Measurements from ENCODE around the gene NR1D1.

GRCh38 chr17:40130352-40131042 is 30.1 kb upstream of the NR1D1 start:
- TF ChIP-seq POLR2A (IDR thresholded peaks at IDR 0.05) = no peak
- TF ChIP-seq, protein P1, sequence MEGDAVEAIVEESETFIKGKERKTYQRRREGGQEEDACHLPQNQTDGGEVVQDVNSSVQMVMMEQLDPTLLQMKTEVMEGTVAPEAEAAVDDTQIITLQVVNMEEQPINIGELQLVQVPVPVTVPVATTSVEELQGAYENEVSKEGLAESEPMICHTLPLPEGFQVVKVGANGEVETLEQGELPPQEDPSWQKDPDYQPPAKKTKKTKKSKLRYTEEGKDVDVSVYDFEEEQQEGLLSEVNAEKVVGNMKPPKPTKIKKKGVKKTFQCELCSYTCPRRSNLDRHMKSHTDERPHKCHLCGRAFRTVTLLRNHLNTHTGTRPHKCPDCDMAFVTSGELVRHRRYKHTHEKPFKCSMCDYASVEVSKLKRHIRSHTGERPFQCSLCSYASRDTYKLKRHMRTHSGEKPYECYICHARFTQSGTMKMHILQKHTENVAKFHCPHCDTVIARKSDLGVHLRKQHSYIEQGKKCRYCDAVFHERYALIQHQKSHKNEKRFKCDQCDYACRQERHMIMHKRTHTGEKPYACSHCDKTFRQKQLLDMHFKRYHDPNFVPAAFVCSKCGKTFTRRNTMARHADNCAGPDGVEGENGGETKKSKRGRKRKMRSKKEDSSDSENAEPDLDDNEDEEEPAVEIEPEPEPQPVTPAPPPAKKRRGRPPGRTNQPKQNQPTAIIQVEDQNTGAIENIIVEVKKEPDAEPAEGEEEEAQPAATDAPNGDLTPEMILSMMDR (IDR thresholded peaks at IDR 0.05) = no peak

Data from testis (tissue), 2 donors.